GM21381 (cell line): ENCODE measurements around the gene METRNL.

Source experiments
- ATAC-seq: cut with Tn5 transposase; IDR thresholded peaks from one replicate; pipeline ENCODE4 v1.9.1; 2021; ENCODE audit warnings: mild to moderate bottlenecking, moderate library complexity; ENCODE audit not compliant: unreplicated experiment

Gene METRNL

DNA sequence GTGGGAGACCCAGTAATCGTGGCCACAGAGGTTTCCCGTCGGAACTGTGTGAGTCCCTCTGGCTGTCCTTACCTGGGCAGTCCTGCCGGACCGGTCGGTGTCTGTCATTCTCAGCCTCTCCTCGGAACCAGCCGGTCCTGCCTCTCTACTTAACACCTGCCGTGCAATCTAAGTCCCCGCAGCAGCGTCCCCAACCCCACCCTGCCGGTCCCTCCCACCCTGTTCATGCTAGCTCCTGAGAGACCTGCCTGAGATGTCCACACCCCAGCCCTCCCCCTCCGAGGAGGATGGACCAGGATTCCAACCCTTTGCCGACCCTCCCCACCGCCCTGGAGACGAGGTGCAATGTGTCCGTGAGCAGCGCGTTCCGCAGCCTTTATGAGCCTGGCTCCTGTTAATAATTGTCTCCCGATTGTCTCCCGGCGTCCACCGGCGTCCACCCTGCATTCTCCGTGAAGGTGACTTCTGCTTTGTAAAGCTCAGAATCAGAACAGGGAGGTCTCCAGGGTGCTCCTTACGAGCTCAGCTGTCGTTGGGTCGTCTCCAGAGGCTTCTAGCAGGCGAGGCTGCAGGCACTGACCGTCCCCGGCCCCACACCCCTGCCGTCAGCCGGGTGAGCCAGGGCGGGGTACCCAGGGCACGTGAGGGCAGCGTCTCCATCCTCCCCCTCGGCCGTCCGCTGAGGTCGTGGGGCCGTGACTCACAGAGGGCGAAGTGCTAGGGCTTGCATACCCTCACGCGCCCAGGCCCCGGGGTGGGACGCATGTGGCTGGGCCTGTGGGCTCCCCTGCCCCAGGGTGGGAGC is 10.1 kb downstream of the METRNL start:
- ATAC-seq: no peak

DNA sequence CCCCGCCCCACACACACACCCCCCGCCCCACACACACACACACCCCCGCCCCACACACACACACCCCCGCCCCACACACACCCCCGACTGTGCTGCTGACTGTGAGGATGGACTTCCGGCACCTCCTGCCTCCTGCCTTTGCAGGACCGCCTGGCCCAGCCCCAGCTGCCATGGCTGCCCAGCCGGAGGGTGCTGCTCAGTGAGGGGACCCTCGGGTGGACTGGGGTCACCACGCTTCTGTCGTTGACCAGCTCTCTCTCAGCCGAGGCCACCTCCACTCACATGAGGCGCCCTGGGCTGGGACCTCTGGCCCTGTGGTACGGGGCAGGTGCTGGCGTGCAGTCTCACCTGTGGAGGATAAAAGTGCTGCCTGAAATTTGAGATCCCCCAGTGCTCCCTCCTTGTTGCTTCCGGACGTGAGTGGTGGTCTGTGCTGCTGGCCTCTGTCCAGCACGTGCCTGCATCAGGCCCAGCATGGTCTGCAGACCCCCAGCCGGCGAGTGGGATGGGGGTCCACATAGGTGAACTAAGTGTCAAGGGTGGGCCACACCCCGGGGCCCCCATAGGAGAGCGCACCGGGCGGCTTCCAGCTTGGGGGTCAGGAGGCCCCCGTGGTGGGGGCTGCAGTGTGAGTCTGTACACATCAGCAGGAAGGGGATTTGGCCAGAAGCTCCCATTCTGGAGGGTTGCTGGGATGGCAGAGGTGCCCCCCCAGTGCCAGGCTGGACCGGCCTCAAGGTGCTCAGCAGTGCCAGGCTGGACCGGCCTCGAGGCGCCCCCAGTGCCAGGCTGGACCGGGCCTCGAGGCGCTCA is 11.2 kb downstream of the METRNL start:
- ATAC-seq: no peak

DNA sequence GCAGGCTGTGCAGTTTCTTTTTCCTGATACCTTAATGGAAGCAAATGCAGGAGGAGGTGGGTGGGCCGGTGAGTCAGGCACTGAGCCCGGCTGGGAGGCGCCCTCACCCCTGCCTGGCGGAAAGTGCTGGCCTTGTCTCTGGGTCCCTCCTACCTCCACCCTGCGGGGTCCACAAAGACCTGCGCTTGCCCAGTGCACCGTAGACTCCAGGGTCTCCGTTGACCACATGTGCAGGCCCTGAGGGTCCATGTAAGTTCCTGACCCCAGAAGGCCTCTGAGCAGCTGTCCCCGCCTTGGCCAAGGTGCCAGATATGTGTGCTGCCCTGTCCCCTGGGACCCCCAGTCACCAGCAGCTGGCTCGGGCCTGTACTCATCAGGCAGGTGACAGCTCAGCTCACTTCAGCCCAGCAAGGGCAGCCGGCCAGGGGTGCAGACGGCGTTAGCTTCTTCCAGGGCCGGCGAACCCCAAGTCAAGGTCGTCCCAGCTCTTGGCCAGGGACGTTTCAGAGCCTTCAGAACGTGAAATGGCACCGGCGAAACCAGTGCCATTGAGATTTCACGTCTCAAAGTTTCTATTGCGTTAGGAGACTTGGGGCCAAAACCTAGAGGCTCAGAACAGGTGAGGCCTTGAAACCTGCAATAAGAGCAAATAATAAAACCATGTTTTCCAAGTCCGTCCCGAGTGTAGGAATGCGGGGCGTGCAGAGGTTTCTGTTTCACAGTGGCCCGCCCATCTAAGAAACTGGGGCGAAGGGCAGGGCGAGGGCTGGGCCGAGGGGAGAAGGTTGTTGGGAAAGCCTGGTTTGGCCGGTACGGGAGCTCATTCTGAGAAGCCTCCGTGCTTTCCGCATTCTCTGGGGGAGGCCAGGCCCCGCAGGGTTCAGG is 12.1 kb downstream of the METRNL start:
- ATAC-seq: no peak

- no peak for ATAC-seq
Measured at GRCh38 chr17:83092186-83092585, 12.8 kb downstream of the METRNL start.

DNA sequence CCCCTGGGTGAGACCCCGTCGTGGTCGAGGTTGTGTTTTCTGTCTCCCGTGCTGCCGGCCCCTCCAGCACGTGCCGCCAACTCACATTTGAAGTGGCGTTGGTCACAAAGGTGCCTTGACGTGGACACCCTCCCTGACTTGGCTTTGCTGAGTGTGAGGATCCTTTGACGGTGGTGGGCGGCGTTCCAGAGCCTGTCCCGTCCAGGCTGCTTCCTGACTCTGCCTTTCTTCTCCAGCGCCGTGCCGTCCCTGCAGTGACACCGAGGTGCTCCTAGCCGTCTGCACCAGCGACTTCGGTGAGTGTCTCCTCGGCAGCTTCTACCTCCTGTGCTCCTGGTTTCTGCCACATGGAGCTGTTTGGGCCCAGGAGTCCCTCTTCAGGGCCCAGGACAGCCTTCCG is 13.5 kb downstream of the METRNL start:
- ATAC-seq: no peak

- no peak for ATAC-seq
Measured at GRCh38 chr17:83093506-83093905, 14.1 kb downstream of the METRNL start.

DNA sequence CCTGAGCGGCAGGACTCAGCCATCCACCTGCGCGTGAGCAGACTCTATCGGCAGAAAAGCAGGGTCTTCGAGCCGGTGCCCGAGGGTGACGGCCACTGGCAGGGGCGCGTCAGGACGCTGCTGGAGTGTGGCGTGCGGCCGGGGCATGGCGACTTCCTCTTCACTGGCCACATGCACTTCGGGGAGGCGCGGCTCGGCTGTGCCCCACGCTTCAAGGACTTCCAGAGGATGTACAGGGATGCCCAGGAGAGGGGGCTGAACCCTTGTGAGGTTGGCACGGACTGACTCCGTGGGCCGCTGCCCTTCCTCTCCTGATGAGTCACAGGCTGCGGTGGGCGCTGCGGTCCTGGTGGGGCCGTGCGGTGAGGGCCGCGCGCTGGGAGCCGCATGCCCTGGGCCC is 14.9 kb downstream of the METRNL start:
- no peak for ATAC-seq

GRCh38 chr17:83095016-83095415 is 15.6 kb downstream of the METRNL start:
- no peak for ATAC-seq

GRCh38 chr17:83096401-83097224 is 17.2 kb downstream of the METRNL start:
- no peak for ATAC-seq

GRCh38 chr17:83097831-83098230 is 18.4 kb downstream of the METRNL start:
- no peak for ATAC-seq

DNA sequence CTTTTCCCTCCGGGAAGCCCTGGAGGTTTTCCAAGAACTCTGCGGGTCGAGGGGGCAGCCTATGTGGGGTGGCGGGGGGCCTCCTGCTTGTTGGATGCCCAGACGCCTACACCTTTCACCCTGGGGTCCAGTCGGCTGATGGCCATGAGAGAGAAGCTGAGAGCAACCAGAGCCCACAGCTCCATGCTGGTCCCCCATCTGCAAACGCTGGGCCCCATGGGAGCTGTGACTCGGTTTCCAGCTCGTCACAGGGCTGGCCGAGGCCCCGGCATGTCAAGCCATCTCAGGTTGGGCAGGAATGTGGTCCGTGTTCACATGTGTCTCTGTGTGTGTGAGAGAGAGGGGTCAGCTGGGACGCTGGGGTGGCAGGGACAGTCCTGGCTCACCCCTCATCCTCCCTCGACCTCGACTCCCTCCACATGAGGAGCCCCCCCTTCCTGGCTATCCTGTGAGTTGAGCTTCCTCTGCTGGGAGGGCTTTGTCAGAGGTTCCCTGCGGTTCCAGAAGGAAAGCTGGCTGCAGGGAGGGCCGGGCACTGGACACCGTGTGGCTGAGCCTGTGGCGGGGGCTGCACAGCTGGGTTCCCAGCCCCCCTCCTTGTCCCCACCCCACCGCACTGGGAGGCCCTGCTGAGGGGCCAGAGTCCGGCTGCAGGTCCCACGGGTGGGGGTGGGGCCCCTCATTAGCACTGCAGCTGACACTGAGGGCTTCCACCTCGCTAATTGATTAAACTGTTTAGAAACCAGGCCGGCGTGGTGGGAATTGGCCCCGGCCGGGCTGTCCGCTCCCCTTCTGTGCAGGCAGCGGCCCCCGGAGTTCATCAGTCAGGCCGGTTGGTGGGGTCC is 19.1 kb downstream of the METRNL start:
- no peak for ATAC-seq

DNA sequence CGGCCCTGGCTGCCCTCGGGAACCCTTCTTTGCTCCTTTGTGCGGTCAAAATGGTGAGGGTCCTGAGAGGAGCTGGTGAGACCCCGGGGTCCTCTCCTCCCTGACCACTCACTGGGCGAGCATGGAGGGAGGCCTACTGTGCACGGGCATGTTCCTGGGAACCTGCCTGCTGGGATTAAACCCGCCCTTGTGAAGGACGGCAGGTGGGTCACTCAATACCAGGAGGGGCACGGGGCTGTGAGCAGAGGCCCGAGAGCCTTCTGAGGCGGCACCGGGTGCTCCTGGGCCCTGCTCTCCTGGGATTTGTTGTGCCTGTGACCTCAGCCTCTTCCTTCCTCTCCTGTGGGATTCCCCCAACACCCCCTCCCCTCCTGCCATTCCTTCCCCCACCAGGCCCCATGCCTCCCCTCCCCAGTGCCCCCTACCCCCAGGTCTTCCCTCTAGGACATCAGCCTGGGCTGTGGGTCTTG is 19.7 kb downstream of the METRNL start:
- no peak for ATAC-seq

DNA sequence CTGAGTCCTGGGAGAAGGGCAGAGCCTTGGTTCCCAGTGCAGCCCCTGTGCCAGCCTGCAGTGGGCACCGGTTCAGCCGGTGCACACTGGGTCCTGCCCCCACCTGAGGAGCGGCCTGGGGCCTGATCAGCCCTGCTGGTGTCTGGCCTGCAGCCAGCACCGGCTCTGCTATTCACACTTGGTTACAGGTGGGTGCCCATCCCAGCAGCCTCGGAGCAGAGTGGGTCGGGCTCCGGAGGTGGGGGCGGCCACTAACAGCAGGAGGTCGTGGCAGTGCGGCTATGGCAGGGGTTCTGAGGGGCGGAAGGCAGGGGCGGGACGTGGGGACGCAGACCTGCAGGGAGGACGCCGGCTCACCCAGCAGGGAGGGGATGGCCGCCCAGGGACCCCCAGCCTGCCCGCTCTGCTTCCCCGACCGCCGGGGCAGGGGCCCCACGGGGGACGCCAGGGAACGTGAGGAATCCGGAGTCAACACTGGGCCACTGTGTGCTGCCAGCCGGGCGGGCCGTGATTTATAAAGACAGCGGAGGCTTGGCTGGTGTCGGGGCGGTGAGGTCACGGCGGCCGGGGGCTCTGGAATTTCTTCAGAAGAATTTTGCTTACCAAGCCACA is 20.3 kb downstream of the METRNL start:
- ATAC-seq: no peak

DNA sequence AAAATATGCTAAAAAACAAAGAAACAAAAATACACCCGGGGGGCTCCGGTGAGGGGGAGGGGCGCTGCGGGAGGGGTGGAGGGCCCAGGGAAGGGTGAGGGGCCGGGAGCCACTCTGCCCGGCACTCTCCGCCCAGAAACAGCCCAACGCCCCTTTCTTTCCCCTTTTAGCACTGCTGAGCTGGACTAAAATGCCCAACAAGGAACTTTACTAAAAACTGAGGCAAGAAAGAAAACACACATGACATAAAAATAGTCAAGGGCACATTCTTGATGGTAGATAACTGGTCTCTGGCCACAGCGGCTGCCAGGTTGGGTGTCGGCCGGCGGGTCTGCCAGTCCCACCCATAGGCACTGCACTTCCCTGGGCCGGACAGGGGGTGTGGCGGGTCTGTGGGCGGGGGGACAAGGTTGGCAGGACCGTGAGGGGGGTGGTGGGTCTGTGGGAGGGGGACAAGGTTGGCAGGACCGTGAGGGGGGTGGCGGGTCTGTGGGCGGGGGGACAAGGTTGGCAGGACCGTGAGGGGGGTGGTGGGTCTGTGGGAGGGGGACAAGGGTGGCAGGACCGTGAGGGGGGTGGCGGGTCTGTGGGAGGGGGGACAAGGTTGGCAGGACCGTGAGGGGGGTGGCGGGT is 20.9 kb downstream of the METRNL start:
- ATAC-seq: no peak

DNA sequence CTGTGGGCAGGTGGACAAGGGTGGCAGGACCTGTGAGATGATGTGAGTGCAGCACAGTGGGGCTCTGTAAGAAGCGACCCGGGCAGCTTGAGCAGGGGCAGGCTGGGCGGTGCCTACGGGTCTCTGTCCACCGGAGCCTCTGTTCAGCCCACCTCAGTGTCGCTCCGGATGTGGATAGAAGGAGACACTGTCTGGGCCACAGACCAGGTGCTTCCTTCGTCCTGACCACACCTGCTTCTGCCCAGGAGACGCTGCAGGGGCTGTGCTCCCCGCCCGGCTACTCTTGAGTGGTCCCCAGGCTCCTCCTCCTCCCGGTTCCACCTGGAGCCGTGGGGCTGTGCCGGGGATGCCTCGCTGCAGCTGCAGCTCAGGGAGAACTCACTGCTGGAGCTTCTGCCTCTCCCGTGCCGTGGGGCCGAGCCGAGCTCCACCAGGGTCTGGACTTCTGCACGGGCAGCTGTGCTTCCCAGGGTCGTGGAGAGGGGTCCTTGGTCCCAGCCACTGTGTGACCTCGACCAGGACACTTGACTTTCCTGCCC is 21.5 kb downstream of the METRNL start:
- no peak for ATAC-seq

GRCh38 chr17:83101805-83102480 is 22.5 kb downstream of the METRNL start:
- no peak for ATAC-seq

DNA sequence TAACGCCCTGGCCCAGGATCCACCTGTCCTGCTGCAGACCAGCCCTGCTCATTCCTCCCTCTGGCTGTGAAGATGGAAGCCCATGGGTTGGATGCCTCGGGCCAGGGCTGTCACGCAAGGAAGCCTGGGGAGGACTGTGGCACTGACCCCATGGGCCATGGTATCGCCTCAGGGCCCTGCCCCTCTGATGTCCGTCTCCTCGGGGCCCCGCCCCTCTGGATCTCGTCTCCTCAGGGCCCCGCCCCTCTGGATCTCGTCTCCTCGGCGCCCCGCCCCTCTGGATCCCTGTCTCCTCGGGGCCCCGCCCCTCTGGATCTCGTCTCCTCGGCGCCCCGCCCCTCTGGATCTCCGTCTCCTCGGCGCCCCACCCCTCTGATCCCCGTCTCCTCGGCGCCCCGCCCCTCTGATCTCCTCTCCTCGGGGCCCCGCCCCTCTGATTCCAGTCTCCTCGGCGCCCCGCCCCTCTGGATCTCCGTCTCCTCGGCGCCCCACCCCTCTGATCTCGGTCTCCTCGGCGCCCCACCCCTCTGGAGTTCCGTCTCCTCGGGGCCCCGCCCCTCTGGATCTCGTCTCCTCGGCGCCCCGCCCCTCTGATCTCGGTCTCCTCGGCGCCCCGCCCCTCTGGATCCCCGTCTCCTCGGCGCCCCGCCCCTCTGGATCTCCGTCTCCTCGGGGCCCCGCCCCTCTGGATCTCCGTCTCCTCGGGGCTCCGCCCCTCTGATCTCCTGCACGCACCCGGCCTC is 24.0 kb downstream of the METRNL start:
- no peak for ATAC-seq
